Mucosa of descending colon (tissue), 3 donors: ENCODE results near the gene PFKFB3. TPM values are rescaled to one million over a fixed set of nuclear protein-coding genes. Genes with fewer than 3 reads are reported as not detected.
"Not testable (repeated sequence)": the region's sequence is repeated elsewhere in the genome, so short reads cannot be mapped to it uniquely, and the experiment has no call there.

Source experiments
- ATAC-seq: fragments of 200-7000 bp; cut with Tn5 transposase; one replicate; pipeline ENCODE4 v1.9.1; 2020; ENCODE audit warnings: mild to moderate bottlenecking, moderate library complexity
- DNase-seq, 3 donors: peaks; one replicate each; pipeline ENCODE4 v3.0.0-alpha.2; 2020
- H3K36me3 ChIP-seq: fragments of 200-600 bp; one replicate; pipeline ENCODE4 v1.8.0; 2021; ENCODE audit warnings: low read depth, mild to moderate bottlenecking
- H3K4me1 ChIP-seq: fragments of 200-600 bp; one replicate; pipeline ENCODE4 v1.8.0; 2021; ENCODE audit warnings: low read depth, mild to moderate bottlenecking
- H3K4me3 ChIP-seq: fragments of 200-600 bp; one replicate; pipeline ENCODE4 v1.8.0; 2021; ENCODE audit warnings: mild to moderate bottlenecking
- H3K9me3 ChIP-seq: fragments of 200-600 bp; one replicate; pipeline ENCODE4 v1.8.0; 2021; ENCODE audit warnings: mild to moderate bottlenecking
- intact Hi-C, 2 donors: fragments of 100-400 bp; cut with DNase I in 1 of 2; cut with micrococcal nuclease in 1 of 2; formaldehyde crosslinking; loops; one replicate each; pipeline versions ENCODE4 v1.11.0 to v1.11.1; 2022; cut with DNase I, micrococcal nuclease
- total RNA-seq, 3 donors: library from RNA; stranded (reverse); fragmentation: NEBNext Ultra II Directional in 2 of 3; extraction: Animal tissue kit (Norgen Biotek cat#: 25700) in 2 of 3; gene quantifications; one replicate each; pipeline versions ENCODE4 v1.2.1 to v1.2.4, GENCODE V29; 2021 to 2023
- TF ChIP-seq, protein P1 (sequence below): fragments of 200-600 bp; IDR thresholded peaks from one replicate; pipeline ENCODE4 v1.8.0; 2022; ENCODE audit warnings: antibody characterized with exemption, mild to moderate bottlenecking
- donor health status: DM: no; HTN: no; CAD: no; lungs with moderate emphysema.
- donor health status: DM: no; HTN: no; CAD: no.
- donor health status: DM: no; HTN: yes; CAD: no.

The PFKFB3 gene
- total RNA-seq, 3 donors from 2014 or later, result 19.3 to 39.0 (median 21.7) TPM

DNA sequence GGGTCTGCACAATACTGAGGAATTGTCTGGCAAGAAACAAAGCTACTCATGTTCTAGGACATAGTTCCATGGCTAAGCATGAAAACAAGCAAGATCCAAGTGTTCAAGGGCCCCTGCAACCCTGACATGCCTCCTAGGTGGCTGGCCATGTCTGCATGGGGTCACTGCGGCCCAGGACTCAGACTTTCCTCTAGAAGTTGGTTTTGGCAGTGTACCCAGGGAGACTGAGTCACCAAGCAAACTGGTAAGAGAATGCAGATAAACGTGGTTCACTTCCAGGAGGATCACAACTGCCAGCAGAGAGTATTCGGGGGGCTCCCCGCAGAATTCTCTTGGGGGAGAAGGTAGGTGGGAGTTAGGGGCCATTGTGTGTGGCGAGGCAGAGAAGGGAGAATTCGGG lies 7.4 kb upstream of the PFKFB3 start:
- TF ChIP-seq, protein P1, sequence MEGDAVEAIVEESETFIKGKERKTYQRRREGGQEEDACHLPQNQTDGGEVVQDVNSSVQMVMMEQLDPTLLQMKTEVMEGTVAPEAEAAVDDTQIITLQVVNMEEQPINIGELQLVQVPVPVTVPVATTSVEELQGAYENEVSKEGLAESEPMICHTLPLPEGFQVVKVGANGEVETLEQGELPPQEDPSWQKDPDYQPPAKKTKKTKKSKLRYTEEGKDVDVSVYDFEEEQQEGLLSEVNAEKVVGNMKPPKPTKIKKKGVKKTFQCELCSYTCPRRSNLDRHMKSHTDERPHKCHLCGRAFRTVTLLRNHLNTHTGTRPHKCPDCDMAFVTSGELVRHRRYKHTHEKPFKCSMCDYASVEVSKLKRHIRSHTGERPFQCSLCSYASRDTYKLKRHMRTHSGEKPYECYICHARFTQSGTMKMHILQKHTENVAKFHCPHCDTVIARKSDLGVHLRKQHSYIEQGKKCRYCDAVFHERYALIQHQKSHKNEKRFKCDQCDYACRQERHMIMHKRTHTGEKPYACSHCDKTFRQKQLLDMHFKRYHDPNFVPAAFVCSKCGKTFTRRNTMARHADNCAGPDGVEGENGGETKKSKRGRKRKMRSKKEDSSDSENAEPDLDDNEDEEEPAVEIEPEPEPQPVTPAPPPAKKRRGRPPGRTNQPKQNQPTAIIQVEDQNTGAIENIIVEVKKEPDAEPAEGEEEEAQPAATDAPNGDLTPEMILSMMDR, result no peak
- Histone ChIP-seq H3K9me3 (no peaks in the 10 kb centered on the region), H3K4me1 (no peaks in the 10 kb centered on the region), H3K36me3 (no peaks in the 10 kb centered on the region), H3K4me3 (no peak overlapping the region)
- ATAC-seq, result no peak
- intact Hi-C loops, result no loop called here
- no peak for DNase-seq

DNA sequence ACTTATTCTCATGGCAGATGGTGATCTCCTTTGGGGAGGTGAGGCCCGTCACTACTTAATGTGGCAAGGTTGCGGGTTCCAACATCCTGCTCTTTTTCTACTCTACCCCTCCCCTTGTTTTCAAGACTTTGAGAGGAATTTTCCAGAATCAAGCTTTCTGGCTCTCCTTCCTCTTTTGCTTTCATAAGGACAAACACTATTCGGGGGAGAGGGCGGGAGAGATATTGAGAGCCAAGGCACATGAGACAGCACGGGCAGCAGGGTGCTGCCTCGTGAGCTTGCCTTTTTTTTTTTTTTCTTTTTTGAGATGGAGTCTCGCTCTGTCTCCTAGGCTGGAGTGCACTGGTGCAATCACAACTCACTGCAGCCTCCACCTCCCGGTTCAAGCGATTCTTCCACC lies 6.9 kb upstream of the PFKFB3 start:
- Histone ChIP-seq H3K9me3 (no peaks in the 10 kb centered on the region), H3K4me1 (peaks cover under 1% of the 10 kb centered on the region), H3K36me3 (no peaks in the 10 kb centered on the region), H3K4me3 (no peak overlapping the region)
- ATAC-seq (peak; percentile 24), DNase-seq (peak in 1 of 3 donors; percentile 36)
- intact Hi-C loops, result no loop called here
- TF ChIP-seq, protein P1, result no peak

DNA sequence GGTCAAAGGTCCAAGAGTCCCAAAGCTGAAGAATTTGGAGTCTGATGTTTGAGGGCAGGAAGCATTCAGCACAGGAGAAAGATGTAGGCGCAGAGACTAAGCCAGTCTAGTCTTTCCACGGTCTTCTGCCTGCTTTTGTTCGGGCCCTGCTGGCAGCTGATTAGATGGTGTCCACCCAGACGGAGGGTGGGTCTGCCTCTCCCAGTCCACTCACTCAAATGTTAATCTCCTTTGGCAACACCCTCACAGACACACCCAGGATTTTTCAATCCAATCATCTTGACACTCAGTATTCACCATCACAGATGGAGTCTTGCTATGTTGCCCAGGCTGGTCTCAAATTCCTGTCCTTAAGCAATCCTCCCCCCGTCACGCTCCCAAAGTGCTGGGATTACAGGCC lies 6.2 kb upstream of the PFKFB3 start:
- H3K4me1 ChIP-seq, H3K4me3 ChIP-seq, H3K9me3 ChIP-seq, intact Hi-C loops, DNase-seq, H3K36me3 ChIP-seq, ATAC-seq: not testable (repeated sequence)

DNA sequence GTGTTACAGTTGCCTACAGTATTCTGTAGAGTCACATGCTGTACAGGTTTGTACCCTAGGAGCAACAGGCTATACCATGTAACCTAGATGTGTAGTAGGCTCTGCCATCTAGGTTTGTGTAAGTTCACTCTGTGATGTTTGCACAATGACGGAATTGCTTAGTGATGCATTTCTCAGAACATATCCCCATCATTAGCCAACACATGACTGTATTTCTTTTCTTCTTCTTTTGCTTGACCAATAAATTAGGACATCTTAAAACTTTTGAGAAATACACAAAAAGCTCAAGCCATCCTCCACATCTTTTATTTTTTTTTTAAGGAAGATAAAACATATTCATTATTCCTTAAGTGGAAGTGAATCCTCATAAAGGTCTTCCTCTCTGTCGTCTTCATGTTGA lies 5.4 kb upstream of the PFKFB3 start:
- H3K36me3 ChIP-seq, result no peaks in the 10 kb centered on the region
- intact Hi-C loops, result no loop called here
- no peaks in the 10 kb centered on the region for H3K9me3 ChIP-seq
- ATAC-seq, result no peak
- TF ChIP-seq, protein P1, result no peak
- no peak overlapping the region for H3K4me3 ChIP-seq
- no peak for DNase-seq
- H3K4me1 ChIP-seq, result peaks cover 13% of the 10 kb centered on the region

GRCh38 chr10:6198171-6198570 lies 4.6 kb upstream of the PFKFB3 start:
- Histone ChIP-seq H3K4me1 (peaks cover 21% of the 10 kb centered on the region), H3K9me3 (no peaks in the 10 kb centered on the region), H3K36me3 (no peaks in the 10 kb centered on the region), H3K4me3 (no peak overlapping the region)
- ATAC-seq (no peak), DNase-seq (no peak)
- TF ChIP-seq, protein P1, result no peak
- intact Hi-C loops, result no loop called here

DNA sequence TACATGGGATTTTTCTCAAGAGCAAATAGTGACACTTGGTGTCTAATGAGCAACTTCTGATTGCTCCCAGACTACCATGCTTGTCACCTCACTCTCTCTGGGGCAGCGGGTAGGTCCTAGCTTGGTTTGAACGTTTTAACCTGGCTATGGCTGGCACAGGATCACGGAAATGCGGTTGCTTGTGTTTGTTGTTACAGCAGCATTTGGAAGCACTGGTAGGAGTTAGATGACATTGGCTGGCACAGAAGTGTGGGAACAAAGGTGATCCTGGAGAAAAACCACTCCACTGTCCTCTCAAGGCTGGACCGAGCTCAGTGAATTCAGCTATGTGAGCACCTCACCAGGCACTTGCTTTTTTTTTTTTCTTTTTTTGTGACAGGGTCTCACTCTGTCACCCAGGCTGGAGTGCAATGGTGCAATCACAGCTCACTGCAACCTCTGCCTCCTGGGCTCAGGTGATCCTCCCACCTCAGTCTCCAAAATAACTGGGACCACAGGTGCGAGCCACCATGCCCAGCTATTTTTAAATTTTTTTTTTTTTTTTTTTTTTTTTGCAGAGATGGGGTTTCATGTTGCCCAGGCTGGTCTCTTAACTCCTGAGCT lies 3.5 kb upstream of the PFKFB3 start:
- TF ChIP-seq, protein P1, result no peak
- intact Hi-C loops, result no loop called here

More for the DNA sequence above, 3.5 kb upstream of the PFKFB3 start:
- Histone ChIP-seq H3K4me3 (no peak overlapping the region), H3K36me3 (no peaks in the 10 kb centered on the region), H3K4me1 (peaks cover 27% of the 10 kb centered on the region), H3K9me3 (no peaks in the 10 kb centered on the region)
- peak in 1 of 3 donors; percentile 35 for DNase-seq
- ATAC-seq, result no peak
